NCI-H345 (cell line): ENCODE data around the gene NINL.
"Not testable (repeated sequence)": the region's sequence is repeated elsewhere in the genome, so short reads cannot be mapped to it uniquely, and the experiment has no call there.

Source experiments
- DNase-seq: peaks from one replicate; lab custom pipeline; 2025; lab: John Stamatoyannopoulos, UW

The NINL gene

DNA sequence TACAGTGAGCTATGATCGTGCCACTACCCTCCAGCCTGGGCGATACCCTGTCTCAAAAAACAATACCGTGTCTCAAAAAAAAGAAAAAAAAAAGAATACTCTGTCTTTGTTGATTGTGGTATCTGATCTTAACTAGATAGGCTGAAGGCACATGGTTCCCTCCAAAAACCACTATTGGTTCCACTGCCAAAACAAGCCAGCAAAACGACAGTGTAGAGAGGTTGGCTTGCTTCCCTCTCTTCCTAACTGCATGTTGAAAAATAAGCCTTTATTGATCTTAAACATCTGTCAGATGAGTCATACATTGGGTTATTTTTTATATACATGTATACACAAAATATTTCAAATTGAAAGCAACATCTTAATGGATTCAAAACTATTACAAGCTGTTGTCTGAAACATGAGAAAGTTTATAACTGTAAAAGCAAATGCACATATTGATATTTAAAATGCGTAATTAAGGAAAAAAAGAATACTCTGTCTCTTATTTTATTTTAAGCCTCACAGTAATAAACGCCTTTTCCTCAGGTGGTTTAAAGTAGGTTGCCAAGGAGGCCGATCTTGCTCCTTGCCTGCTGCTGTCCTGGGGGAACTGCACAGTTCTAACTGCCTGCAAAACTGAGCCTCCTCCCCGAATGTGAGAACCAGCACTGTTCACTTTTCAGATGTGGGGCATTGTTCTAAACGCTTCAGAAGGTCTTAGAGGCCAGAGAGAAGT is 7.0 kb upstream of the NINL start:
- DNase-seq = no peak

DNA sequence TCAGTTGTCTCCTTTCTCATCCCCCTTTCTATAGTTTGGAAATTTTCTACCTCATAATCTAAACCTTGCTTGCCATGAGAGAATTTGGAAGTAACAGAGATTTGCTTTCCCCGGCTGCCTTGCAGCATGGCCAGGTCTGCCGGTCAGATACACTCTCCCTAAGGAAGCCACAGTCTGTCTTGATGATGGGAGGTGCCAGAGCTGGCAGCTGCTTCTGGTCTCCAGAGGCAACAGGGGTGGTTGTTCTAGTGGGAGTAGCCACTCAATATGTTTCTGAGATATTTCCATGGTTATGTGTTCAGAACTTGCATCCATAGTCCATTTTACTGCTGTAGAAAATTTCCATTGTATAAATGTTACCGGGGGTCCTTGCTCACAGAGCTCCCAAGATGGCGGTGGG is 5.4 kb upstream of the NINL start:
- not testable (repeated sequence) for DNase-seq

DNA sequence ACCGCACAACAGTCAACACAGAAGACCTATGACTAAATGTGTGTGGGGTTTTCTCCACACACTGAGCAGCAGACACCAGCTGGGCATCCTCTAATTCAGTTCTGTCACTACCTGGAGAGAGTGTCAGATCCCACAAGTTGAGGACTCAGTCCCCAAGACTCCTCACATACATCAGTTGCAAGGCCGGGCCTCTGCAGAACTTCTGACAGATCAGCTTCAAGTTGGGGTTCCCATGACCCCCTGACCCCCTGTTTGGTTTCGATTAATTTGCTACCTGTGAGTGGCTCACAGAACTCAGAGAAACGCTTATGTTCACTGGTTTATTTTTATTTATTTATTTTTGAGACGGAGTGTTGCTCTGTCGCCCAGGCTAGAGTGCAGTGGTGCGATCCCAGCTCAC is 3.2 kb upstream of the NINL start:
- DNase-seq = no peak

DNA sequence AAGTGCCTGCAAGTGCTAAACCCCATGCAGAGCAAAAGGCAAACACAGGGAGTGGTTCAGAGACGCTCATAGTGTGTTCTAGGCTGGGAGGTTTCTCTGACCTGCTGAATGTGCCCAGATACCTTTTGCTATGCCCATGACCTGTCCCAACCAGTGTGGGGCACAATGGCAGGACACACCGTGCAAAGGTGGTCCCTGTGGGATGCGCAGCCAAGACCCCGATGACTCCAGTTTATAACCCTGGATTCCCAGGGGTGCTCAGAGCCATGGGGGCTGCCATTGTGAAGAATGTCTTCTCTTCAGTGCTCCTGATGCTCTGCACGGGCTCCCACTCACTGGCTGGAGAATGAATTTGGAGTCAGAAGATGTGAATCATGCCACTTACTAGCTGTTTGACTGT is 2.2 kb upstream of the NINL start:
- no peak for DNase-seq

DNA sequence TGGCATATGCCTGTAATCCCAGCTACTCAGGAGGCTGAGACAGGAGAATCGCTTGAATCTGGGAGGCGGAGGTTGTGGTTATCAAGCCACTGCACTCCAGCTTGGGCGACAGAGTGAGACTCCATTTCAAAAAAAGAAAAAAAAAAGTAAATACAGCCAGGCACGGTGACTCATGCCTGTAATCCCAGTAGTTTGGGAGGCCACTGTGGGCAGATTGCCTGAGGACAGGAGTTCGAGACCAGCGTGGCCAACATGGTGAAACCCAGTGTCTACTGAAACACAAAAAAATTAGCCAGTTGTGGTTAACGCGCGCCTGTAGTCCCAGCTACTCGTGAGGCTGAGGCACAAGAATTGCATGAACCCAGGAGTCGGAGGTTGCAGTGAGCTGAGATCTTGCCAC is 1.5 kb upstream of the NINL start:
- DNase-seq = no peak

DNA sequence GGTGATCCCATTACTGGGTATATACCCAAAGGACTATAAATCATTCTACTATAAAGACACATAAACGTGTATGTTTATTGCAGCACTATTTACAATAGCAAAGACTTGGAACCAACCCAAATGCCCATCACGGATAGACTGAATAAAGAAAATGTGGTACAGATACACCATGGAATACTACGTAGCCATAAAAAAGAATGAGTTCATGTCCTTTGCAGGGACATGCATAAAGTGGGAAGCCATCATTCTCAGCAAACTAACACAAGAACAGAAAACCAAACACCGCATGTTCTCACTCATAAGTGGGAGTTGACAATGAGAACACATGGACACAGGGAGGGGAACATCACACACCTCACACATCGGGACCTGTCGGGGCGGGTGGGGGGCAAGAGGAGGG is 1.7 kb downstream of the NINL start:
- DNase-seq = not testable (repeated sequence)

DNA sequence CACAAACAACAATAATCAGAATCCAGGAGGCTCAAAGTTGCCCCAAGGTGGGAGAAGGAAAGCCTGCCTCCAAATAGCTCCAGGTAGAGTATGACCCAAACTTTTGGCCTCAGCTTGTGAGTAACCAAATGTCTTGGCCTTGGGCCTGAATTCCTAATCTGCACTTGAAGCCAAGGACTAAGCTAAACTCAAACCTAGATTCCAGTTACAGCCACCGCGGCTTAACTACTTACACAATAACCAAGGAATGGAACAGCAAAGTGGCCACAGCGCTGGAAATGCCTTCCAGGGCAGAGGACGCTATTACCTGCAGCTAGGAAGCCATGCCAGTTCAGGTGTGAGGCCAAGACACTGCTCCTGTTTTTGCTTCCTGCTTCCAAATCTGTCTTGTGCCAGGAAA is 4.6 kb downstream of the NINL start:
- no peak for DNase-seq

DNA sequence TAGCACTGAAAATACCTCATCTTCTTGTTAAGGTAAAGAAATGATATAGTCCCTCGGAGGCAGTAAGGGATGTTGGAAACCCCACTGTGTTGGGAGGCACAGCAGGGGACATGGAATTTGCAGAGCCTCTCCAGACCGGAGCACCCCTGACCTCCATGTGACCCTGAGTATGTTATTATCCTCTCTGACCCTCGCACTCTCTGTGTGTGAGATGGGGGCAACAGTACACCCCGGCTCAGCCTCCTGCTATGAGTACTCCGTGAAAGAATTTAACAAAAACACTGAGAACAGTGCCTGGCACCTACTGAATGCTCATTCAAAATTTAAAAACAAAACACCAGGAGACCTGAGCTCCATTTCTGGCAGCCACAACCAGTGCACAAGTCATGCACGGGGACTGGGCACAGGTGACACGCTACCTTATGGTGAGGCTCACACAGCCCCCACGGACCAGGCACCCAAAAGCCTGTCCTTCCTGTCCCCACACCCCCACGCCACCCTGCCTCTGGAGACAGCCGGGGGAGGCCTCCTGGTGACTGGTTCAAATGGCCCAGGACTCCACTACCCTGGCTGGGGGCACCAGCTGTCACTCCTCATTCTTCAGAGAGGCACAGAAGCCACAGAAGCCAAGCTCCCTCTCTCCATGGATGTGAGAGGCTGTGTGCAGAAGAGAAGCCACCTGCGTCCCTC is 6.1 kb downstream of the NINL start:
- DNase-seq = peak; percentile 69

DNA sequence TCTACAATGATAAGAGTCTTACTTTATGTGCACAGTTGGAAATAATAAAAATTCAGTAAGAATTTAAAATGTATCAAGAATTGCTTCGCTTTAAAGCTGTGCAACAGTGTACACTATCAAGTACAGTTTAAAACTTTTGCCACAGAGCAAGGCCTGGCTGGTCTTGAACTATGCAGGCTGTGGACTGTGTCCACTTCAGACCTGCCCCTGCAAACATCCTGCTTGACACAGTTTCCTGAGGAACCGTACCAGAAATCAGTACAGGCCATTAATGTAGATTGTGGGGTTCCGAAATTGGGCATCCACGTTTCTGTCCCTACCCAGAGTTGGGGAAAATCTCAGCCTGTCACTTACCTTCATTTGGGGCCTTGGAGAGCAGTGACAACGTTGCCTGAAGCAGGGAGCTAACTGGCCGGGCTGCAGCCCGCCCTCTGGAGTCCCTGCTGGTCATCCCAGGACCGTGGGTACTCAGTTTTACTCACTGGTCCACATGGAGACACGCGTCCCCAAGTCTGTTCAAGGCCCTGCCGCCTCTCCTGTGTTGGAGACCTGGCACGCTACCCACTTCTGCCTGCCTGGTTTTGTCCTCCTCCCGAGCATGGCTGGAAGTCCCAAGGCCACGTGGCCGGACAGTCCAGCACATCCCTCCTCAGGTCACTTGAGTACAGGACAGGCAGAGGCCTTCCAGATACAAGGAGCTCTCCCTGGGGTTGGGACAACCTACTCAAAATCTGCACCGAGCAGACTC is 8.4 kb downstream of the NINL start:
- DNase-seq = no peak

DNA sequence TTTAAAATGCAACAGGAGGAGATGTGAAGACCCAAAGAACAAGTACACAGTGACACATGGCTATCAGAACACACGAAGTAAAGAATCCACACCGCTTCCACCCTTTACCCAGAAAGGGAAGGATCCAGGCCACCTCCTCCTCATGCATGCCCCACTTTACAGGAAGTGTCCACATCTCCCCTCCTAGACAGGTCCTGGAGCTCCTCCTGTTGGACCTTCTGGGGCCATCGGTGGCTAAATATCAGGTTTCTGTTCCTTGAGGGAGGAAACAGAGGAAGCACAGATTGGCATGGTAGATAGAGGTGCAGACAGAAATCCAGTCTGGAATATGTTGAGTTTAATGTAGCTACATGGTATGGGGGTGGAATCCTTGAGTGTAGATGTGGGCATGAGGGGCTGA is 10.9 kb downstream of the NINL start:
- no peak for DNase-seq

DNA sequence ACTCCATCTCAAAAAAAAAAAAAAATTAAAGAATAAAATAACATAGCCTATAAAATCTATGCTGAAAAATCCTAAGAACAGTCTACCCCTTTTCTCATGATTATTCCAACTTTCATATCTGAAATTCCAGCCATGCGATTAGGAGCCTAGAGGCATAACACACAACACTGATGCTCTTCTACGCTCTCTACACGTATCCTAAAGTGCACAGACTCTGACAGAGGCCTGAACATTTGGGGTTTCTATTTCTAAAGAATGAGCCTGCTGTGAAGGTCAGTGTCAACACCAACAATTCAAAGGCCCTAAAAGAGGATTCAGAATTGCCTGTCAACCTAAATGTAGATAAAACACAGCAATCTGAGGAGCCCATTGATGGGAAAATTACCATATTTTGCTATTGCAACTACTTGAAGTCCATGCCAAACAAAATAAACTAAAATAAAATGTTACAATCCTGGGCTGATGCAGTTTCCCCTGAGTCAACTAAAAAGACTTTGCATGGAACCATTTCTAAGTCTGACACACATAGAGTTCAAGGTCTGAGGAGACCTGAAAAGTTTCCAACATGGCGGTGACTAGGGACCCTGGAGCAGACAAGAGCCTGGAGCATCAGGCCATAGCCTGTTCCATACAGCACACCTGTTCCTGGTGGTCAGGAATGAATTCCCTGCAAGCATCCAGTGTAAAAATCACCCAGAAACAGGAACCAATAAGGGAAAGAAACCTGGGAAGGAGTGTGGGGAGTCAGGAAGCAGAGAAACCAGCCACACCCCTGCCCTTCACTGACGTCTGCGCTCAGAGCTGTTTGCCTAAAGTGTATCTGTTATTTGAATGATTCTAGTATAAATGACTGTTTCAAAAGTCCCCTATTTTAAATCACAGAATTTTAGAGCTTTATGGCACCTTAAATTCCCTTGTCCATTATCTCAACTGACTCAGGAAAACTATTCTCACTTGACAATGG is 11.8 kb downstream of the NINL start:
- no peak for DNase-seq

DNA sequence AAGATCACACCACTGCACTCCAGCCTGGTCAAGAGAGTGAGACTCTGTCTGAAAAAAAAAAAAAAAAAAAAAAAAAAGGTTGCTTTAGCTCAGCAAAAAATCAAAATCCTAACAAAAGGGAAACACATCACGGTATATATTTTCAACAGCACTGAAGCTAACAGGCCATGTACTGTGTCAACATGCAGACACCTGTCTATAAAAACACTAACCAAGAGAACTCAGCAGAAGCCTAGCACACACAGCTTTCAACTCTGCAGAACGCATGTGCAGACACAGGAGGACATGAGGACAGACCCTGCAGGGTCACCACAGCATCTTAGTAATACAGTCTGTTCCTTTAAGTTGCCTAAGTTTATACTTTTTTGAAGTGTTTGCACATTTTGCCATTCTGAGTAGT is 13.5 kb downstream of the NINL start:
- peak; percentile 59 for DNase-seq

DNA sequence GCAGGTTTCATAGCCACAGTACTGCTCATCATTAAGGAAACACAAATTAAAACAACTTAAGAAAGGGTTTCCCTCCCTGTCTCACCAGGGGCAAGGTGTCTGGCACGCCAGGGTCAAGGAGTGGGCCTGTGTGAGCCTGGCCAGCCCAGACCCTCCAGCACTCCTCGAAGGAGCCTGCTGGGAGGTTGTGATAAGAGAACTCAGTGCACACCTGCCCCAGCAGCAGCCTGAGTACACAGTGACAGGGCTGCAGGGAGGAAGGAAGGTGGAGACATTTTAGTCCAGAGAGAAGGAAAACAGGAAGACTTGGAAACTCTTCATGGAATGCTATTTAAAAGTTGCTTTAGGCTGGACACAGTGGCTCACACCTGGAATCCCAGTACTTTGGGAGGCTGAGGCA is 14.1 kb downstream of the NINL start:
- DNase-seq = no peak

DNA sequence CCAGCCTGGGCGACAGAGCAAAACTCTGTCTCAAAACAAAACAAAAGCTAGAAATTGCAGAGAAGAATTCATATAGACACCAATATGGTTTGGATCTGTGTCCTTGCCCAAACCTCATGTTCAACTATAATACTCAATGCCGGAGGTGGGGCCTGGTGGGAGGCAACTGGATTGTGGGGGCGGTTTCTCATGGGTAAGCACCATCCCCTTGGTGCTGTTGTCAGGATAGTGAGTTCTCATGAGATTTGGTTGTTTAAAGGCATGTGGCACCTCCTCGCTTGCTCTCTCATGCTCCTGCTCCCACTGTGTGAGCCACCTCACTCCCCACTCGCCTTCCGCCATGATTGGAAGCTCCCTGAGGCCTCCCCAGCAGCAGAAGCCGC is 15.2 kb downstream of the NINL start:
- no peak for DNase-seq

DNA sequence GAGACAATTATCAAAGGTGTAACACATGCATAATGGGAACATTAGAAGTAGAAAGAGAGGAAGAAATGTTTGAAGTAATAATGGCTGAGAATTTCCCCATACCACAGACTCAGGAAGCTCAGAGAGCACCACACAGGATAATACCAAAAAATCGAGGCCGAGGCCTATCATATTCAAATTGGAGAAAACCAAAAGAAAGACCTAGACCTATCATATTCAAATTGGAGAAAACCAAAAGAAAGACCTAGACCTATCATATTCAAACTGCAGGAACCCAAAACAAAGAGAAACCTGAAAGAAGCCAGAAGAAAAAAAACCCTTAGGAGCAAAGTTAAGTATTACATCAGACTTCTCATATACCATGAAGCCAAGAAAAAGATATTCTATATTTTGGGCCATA is 18.0 kb downstream of the NINL start:
- DNase-seq = no peak

DNA sequence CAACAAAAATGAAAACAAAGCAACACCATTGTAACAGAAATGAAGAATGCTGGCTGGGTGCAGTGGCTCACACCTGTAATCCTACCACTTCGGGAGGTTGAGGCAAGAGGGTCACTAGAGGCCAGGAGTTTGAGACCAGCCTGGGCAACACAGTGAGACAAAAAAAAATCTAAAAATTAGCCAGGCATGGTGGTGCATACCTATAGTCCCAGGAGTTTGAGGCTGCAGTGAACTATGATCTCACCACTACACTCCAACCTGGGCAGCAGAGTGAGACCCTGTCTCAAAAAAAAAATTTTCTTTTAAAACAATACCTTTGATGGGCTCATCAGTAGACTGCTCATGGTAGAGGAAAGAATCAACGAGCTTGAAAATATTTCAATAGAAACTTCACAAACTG is 18.5 kb downstream of the NINL start:
- no peak for DNase-seq

DNA sequence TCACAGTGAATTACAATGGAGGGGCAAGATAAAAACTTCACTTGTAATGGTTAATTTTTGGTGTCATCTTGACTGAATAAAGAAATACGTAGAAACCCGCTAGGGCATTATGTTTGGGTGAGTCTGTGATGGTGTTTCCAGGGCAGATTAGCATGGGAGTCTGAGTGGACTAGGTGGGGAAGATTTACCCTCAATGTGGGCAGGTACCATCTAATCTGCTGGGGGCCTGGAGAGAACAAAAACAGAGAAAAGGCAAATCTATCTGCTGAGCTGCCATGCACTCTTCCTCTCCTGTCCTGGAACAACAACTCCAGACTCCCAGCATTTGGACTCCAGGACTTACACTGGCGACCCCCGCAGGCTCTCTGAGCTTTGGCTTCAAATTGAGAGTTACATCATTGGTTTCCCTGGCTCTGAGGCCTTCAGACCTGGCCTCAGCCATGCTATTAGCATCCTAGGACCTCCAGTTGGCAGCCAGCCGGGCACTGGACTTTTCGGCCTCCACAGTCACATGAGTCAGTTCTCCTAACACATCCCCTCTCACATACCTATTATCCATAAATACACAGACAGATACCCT is 19.7 kb downstream of the NINL start:
- no peak for DNase-seq

DNA sequence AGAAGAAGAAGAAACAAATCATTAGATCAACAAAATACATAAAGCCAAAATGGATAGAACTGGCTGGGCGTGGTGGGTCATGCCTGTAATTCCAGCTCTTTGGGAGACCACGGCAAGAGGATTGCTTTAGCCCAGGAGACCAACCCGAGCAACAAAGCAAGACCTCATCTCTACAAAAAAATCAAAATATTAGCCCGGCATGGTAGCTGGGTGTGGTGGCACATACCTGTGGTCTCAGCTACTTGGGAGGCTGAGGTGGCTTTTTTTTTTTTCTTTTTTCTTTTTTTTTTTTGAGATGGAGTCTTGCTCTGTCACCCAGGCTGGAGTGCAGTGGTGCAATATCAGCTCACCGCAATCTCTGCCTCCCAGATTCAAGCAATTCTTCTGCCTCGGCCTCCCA is 21.5 kb downstream of the NINL start:
- DNase-seq = no peak

DNA sequence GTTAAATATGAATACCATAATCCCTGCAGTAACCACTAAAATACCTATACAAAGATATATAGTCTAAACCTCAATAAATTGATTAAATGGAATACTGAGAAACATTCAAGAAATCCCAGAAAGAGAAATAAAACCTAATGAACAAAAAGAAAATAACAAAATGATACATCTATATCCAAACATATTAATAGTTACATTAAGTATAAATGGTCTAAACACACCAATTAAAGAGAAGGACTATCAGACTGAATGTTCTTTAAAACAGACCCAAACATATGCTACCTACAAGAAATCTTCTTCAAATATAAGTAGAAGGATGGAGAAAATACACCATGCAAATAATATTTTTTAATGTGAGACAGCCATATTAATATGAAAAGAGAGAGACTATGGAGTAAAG is 22.0 kb downstream of the NINL start:
- no peak for DNase-seq

DNA sequence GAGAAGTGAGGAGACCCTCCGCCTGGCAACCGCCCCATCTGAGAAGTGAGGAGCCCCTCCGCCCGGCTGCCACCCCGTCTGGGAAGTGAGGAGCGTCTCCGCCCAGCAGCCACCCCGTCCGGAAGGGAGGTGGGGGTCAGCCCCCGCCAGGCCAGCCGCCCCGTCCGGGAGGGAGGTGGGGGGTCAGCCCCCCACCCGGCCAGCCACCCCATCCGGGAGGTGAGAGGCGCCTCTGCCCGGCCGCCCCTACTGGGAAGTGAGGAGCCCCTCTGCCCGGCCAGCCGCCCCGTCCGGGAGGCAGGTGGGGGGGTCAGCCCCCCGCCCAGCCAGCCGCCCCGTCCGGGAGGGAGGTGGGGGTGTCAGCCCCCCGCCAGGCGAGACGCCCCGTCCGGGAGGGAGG is 23.6 kb downstream of the NINL start:
- not testable (repeated sequence) for DNase-seq

DNA sequence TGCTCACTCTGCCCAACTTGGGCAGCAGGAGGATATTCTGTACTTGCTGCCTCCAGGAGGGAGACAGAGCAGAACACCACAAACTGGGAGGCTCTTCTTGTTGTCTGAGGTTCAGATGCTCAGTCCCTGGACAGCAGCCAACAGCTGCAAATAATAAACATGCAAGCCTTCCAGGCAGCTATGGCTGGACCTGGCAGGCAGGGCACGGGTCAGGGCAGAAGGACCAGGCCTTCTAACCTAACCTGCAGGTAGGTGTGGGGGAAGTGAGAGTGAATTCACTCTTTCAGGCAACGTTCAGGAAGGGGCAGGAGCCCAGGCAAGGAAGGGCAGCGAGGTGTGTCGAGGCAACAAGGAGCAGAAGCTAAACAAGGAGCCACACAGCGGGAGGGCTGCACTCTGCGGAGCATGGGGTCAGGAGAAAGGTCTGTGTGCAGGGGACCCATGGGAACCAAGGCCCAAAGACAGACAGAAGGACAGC is 31.5 kb downstream of the NINL start:
- DNase-seq = peak; percentile 70

DNA sequence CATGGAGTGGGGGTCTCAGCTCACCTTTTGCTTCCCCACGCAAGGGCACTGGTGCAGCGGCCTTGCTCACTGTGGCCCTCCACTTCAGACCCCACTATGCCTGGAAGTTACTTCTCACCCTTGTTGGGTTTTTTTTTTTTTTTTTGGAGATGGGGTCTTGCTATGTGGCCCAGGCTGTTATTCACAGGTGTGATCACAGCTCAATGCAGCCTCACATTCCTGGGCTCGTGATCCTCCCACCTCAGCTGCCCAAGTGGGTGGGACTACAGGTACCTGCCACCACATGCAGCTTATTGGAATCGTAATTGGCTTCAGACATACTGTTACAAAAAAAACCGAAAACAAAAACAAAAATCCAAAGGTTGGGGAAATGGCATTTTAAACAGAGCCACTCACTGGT is 32.4 kb downstream of the NINL start:
- no peak for DNase-seq
